HepG2 (cell line): ENCODE results near the gene RELB. TPM values are rescaled to one million over a fixed set of nuclear protein-coding genes. Genes with fewer than 3 reads are reported as not detected.

ENCODE experiments used
- ARID2 ChIP-seq: sonication (generic); formaldehyde crosslinking; IDR thresholded peaks from 2 replicates; pipeline ENCODE4 v1.8.1; 2022; ENCODE audit warnings: mild to moderate bottlenecking, missing genetic modification reagents, borderline replicate concordance
- ARID3A ChIP-seq: IDR thresholded peaks from 2 replicates; pipeline ENCODE4 v1.6.1; 2012; ENCODE audit warnings: low read depth, low read length, improper control_type of control experiment
- GLMP ChIP-seq: sonication (generic); formaldehyde crosslinking; IDR thresholded peaks from 2 replicates; pipeline ENCODE4 v1.9.0; 2021; ENCODE audit warnings: missing genetic modification reagents, mild to moderate bottlenecking, borderline replicate concordance
- MLXIP ChIP-seq: sonication (generic); formaldehyde crosslinking; IDR thresholded peaks from 2 replicates; pipeline ENCODE4 v1.9.0; 2021; ENCODE audit warnings: missing genetic modification reagents, borderline replicate concordance
- NCOA1 ChIP-seq: sonication (generic); formaldehyde crosslinking; IDR thresholded peaks from 2 replicates; pipeline ENCODE4 v1.9.0; 2021; ENCODE audit warnings: missing genetic modification reagents
- NR2F6 ChIP-seq, 2 experiments: IDR thresholded peaks; 2 replicates each; pipeline ENCODE4 v1.6.1; 2016; ENCODE audit warnings: antibody characterized with exemption in 1 of 2, mild to moderate bottlenecking in 1 of 2
- PAF1 ChIP-seq: IDR thresholded peaks from 2 replicates; pipeline ENCODE4 v1.6.1; 2016; ENCODE audit warnings: missing genetic modification reagents, missing compliant biosample characterization
- PLSCR1 ChIP-seq: sonication (generic); formaldehyde crosslinking; IDR thresholded peaks from 2 replicates; pipeline ENCODE4 v1.5.0; 2020; ENCODE audit warnings: missing genetic modification reagents, mild to moderate bottlenecking, borderline replicate concordance
- RXRB ChIP-seq: IDR thresholded peaks from 2 replicates; pipeline ENCODE4 v1.6.1; 2016; ENCODE audit warnings: borderline replicate concordance, missing genetic modification reagents, missing compliant biosample characterization
- SMAD1 ChIP-seq: sonication (generic); formaldehyde crosslinking; IDR thresholded peaks from 2 replicates; pipeline ENCODE4 v1.4.0; 2020; ENCODE audit warnings: missing genetic modification reagents, low read depth, mild to moderate bottlenecking, borderline replicate concordance
- SMYD3 ChIP-seq: sonication (generic); formaldehyde crosslinking; IDR thresholded peaks from 2 replicates; pipeline ENCODE4 v1.8.1; 2023; ENCODE audit warnings: mild to moderate bottlenecking, missing genetic modification reagents
- SP140L ChIP-seq: sonication (generic); formaldehyde crosslinking; IDR thresholded peaks from 2 replicates; pipeline ENCODE4 v1.4.0; 2020; ENCODE audit warnings: missing genetic modification reagents, borderline replicate concordance
- TGIF2 ChIP-seq: IDR thresholded peaks from 2 replicates; pipeline ENCODE4 v1.6.1; 2016; ENCODE audit warnings: control low read depth, missing compliant biosample characterization
- ZFP90 ChIP-seq: sonication (generic); formaldehyde crosslinking; IDR thresholded peaks from 2 replicates; pipeline ENCODE4 v1.8.0; 2022; ENCODE audit warnings: missing genetic modification reagents, mild to moderate bottlenecking, inconsistent platforms, borderline replicate concordance
- ZNF317 ChIP-seq: sonication (generic); formaldehyde crosslinking; IDR thresholded peaks from 2 replicates; pipeline ENCODE4 v1.5.0; 2020; ENCODE audit warnings: mild to moderate bottlenecking, missing genetic modification reagents
- ZNF326 ChIP-seq: sonication (generic); formaldehyde crosslinking; IDR thresholded peaks from 2 replicates; pipeline ENCODE4 v1.4.0; 2020; ENCODE audit warnings: missing genetic modification reagents, borderline replicate concordance
- ZNF564 ChIP-seq: sonication (generic); formaldehyde crosslinking; IDR thresholded peaks from 2 replicates; pipeline ENCODE4 v1.8.1; 2023; ENCODE audit warnings: mild to moderate bottlenecking, missing genetic modification reagents
- ZNF75D ChIP-seq: sonication (generic); formaldehyde crosslinking; IDR thresholded peaks from 2 replicates; pipeline ENCODE4 v1.8.1; 2023; ENCODE audit warnings: missing genetic modification reagents, mild to moderate bottlenecking, borderline replicate concordance
- ZNF780A ChIP-seq: sonication (generic); formaldehyde crosslinking; IDR thresholded peaks from 2 replicates; pipeline ENCODE4 v1.8.0; 2022; ENCODE audit warnings: mild to moderate bottlenecking, missing genetic modification reagents, moderate library complexity
- ZSCAN12 ChIP-seq: sonication (generic); formaldehyde crosslinking; IDR thresholded peaks from 2 replicates; pipeline ENCODE4 v1.9.0; 2021; ENCODE audit warnings: mild to moderate bottlenecking, missing genetic modification reagents
- polyA plus RNA-seq, 8 experiments: library from polyadenylated mRNA; depleted of rRNA in 3 of 8; stranded (reverse) in 7 of 8; unstranded in 1 of 8; fragments of >200 nt; fragmentation: Illumina TruSeq in 4 of 8; extraction: Trizol in 4 of 8; gene quantifications; 2 replicates each; pipeline versions ENCODE4 v1.2.1 to v1.2.3, GENCODE V29; 2011 to 2016; ENCODE audit warnings: low read depth in 4 of 8, missing spikeins in 1 of 8, mixed read lengths in 1 of 8; ENCODE audit not compliant: insufficient read depth in 1 of 8
- total RNA-seq, 5 experiments: library from RNA; depleted of rRNA; stranded (reverse); fragments of >200 nt; fragmentation: Illumina TruSeq; extraction: Trizol; gene quantifications; 2 replicates each; pipeline ENCODE4 v1.2.3, GENCODE V29; 2016; ENCODE audit warnings: low read depth in 1 of 5
- TF ChIP-seq, protein P1 (sequence below): sonication (generic); formaldehyde crosslinking; conservative IDR thresholded peaks from 2 replicates; pipeline ENCODE4 v1.5.0; 2020; ENCODE audit warnings: missing genetic modification reagents

RELB gene
- total and polyA plus RNA-seq, 2 of the 13 experiments (the other 11 are each of a cell fraction or from before 2014, with no cell fraction given): 1.9 to 3.5 TPM

- TF ChIP-seq GLMP (CRISPR knock-in tag) (no peak), TGIF2 (CRISPR knock-in tag) (no peak), ZNF326 (no peak), SP140L (CRISPR knock-in tag) (peak; percentile 58; the same call in 1 of the 2 replicates), ZSCAN12 (CRISPR knock-in tag) (no peak), PLSCR1 (CRISPR knock-in tag) (no peak), ZNF780A (CRISPR knock-in tag) (no peak), RXRB (peak; percentile 59; the same call in 1 of the 2 replicates), ZNF75D (CRISPR knock-in tag) (no peak), SMAD1 (peak; percentile 73; the same call in 1 of the 2 replicates), ARID2 (no peak), SMYD3 (CRISPR knock-in tag) (peak; percentile 76; the same call in 1 of the 2 replicates), ZFP90 (peak; percentile 94; the same call in 1 of the 2 replicates), ARID3A (no peak), MLXIP (CRISPR knock-in tag) (peak; percentile 83; the same call in 1 of the 2 replicates), ZNF564 (no peak), NCOA1 (CRISPR knock-in tag) (no peak), ZNF317 (CRISPR knock-in tag) (no peak), NR2F6 (IDR thresholded peaks at IDR 0.05) (no peak), NR2F6 (CRISPR knock-in tag; IDR thresholded peaks at IDR 0.05) (no peak), PAF1 (CRISPR knock-in tag) (no peak)
- TF ChIP-seq, protein P1, sequence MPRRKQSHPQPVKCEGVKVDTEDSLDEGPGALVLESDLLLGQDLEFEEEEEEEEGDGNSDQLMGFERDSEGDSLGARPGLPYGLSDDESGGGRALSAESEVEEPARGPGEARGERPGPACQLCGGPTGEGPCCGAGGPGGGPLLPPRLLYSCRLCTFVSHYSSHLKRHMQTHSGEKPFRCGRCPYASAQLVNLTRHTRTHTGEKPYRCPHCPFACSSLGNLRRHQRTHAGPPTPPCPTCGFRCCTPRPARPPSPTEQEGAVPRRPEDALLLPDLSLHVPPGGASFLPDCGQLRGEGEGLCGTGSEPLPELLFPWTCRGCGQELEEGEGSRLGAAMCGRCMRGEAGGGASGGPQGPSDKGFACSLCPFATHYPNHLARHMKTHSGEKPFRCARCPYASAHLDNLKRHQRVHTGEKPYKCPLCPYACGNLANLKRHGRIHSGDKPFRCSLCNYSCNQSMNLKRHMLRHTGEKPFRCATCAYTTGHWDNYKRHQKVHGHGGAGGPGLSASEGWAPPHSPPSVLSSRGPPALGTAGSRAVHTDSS: no peak
These were observed 78.0 kb downstream of the RELB start, which contains the start of gene GEMIN7 (continued) for GRCh38 chr19:45079063-45079910.
